SK-N-SH (cell line): ENCODE data around the gene WBP2. TPM values are rescaled to one million over a fixed set of nuclear protein-coding genes. Genes with fewer than 3 reads are reported as not detected.

Experiments
- CTCF ChIA-PET: fragments of 300-600, 350-600 bp; formaldehyde crosslinking; extraction: SDS; loops from one replicate; lab custom pipeline; 2021; lab: Yijun Ruan, JAX
- POLR2A ChIA-PET: fragments of 350-600 bp; sonication (Branson Sonifier 250); formaldehyde crosslinking; extraction: SDS; loops from one replicate; lab custom pipeline; 2020; ENCODE audit warnings: antibody characterized with exemption, inconsistent platforms; lab: Yijun Ruan, JAX
- DNase-seq: peaks from one replicate; pipeline ENCODE4 v3.0.0; 2012
- H2AFZ ChIP-seq: fragments of 200-600 bp; sonication (generic); 2 replicates; pipeline ENCODE4 v1.8.1; 2016; ENCODE audit warnings: antibody characterized with exemption, mild to moderate bottlenecking, low read depth
- H3F3A ChIP-seq: fragments of 200-600 bp; sonication (generic); replicated peaks from 2 replicates; pipeline ENCODE3; 2016; ENCODE audit warnings: antibody characterized with exemption, mild to moderate bottlenecking; ENCODE audit not compliant: insufficient read depth
- H3K27ac ChIP-seq, 2 experiments: fragments of 200-500 bp in 1 of 2; fragments of 200-600 bp in 1 of 2; sonication (Bioruptor generic) in 1 of 2; sonication (generic), shearing (Covaris generic) in 1 of 2; 2 replicates each; pipeline versions ENCODE4 v1.5.1 to v1.6.1; 2014 to 2016; ENCODE audit warnings: low read depth in 2 of 2, inconsistent platforms in 1 of 2, low read length in 1 of 2, mild to moderate bottlenecking in 1 of 2, mixed read lengths in 1 of 2
- H3K27me3 ChIP-seq: fragments of 200-600 bp; sonication (generic), shearing (Covaris generic); 2 replicates; pipeline ENCODE4 v1.6.1; 2016; ENCODE audit warnings: mixed run types; ENCODE audit not compliant: insufficient read depth
- H3K36me3 ChIP-seq, 2 experiments: fragments of 200-500 bp in 1 of 2; fragments of 200-600 bp in 1 of 2; sonication (Bioruptor generic) in 1 of 2; sonication (generic) in 1 of 2; replicated peaks in 1 of 2; 2 replicates each; pipeline versions ENCODE3 to v1.5.1; 2014 to 2016; ENCODE audit warnings: low read length in 1 of 2, mild to moderate bottlenecking in 1 of 2; ENCODE audit not compliant: insufficient read depth in 2 of 2, control insufficient read depth in 1 of 2
- H3K4me1 ChIP-seq, 2 experiments: fragments of 200-500 bp in 1 of 2; fragments of 200-600 bp in 1 of 2; sonication (Bioruptor generic) in 1 of 2; sonication (generic), shearing (Covaris generic) in 1 of 2; 2 replicates each; pipeline versions ENCODE4 v1.5.1 to v1.6.1; 2014 to 2016; ENCODE audit warnings: low read depth in 1 of 2, low read length in 1 of 2, mixed run types in 1 of 2; ENCODE audit not compliant: insufficient read depth in 2 of 2, control insufficient read depth in 1 of 2
- H3K4me2 ChIP-seq: fragments of 200-600 bp; sonication (generic), shearing (Covaris generic); 2 replicates; pipeline ENCODE4 v1.6.1; 2017; ENCODE audit warnings: mixed run types
- H3K4me3 ChIP-seq, 2 experiments: fragments of 200-500 bp in 1 of 2; fragments of 200-600 bp in 1 of 2; sonication (Bioruptor generic) in 1 of 2; sonication (generic), shearing (Covaris generic) in 1 of 2; 2 replicates each; pipeline versions ENCODE4 v1.5.1 to v1.8.1; 2014 to 2016; ENCODE audit warnings: low read depth in 2 of 2, inconsistent platforms in 1 of 2, low read length in 1 of 2, mild to moderate bottlenecking in 1 of 2, mixed read lengths in 1 of 2, moderate library complexity in 1 of 2
- H3K79me2 ChIP-seq: fragments of 200-600 bp; sonication (generic); 2 replicates; pipeline ENCODE4 v1.8.1; 2017; ENCODE audit warnings: mild to moderate bottlenecking; ENCODE audit not compliant: insufficient read depth
- H3K9ac ChIP-seq: fragments of 200-600 bp; sonication (generic); 2 replicates; pipeline ENCODE4 v1.6.1; 2017; ENCODE audit warnings: mixed run types
- H3K9me2 ChIP-seq: fragments of 200-600 bp; sonication (generic); 2 replicates; pipeline ENCODE4 v1.6.1; 2017; ENCODE audit warnings: mixed run types
- H3K9me3 ChIP-seq: fragments of 200-600 bp; sonication (generic); 2 replicates; pipeline ENCODE4 v1.6.1; 2017; ENCODE audit warnings: mixed run types, mild to moderate bottlenecking, moderate library complexity
- H4K20me1 ChIP-seq: fragments of 200-600 bp; sonication (generic); 2 replicates; pipeline ENCODE4 v1.6.1; 2017; ENCODE audit warnings: mild to moderate bottlenecking, mixed run types; ENCODE audit not compliant: insufficient read depth
- CHD2 ChIP-seq: fragments of 150-350 bp; IDR thresholded peaks from 2 replicates; pipeline ENCODE4 v1.6.1; 2018; ENCODE audit warnings: low read length; ENCODE audit not compliant: partially characterized antibody
- CTCF ChIP-seq: fragments of 200-600 bp; sonication (generic); IDR thresholded peaks from 2 replicates; pipeline ENCODE4 v1.6.1; 2017; ENCODE audit warnings: antibody characterized with exemption, mild to moderate bottlenecking, moderate library complexity
- ELF1 ChIP-seq: IDR thresholded peaks from 2 replicates; pipeline ENCODE4 v1.4.0; 2012
- EZH2phosphoT487 ChIP-seq: fragments of 200-600 bp; sonication (generic); IDR thresholded peaks from 2 replicates; pipeline ENCODE4 v1.6.1; 2017; ENCODE audit warnings: low read depth, mixed run types, mild to moderate bottlenecking, antibody characterized with exemption, moderate library complexity, borderline replicate concordance
- FOSL2 ChIP-seq: IDR thresholded peaks from 2 replicates; pipeline ENCODE4 v1.4.0; 2012; ENCODE audit warnings: low read depth, mild to moderate bottlenecking, moderate library complexity, borderline replicate concordance
- FOXJ3 ChIP-seq: sonication (generic); formaldehyde crosslinking; IDR thresholded peaks from 2 replicates; pipeline ENCODE4 v1.5.1; 2020; ENCODE audit warnings: mild to moderate bottlenecking, missing genetic modification reagents
- FOXM1 ChIP-seq: IDR thresholded peaks from 2 replicates; pipeline ENCODE4 v1.4.0; 2012; ENCODE audit warnings: low read depth, mild to moderate bottlenecking
- GABPA ChIP-seq: IDR thresholded peaks from 2 replicates; pipeline ENCODE4 v1.4.0; 2012; ENCODE audit warnings: low read depth, mild to moderate bottlenecking
- GATA2 ChIP-seq: sonication (generic); formaldehyde crosslinking; IDR thresholded peaks from 2 replicates; pipeline ENCODE4 v1.5.0; 2020; ENCODE audit warnings: mild to moderate bottlenecking, missing genetic modification reagents
- JUND ChIP-seq: IDR thresholded peaks from 2 replicates; pipeline ENCODE4 v1.4.0; 2012
- MAX ChIP-seq: IDR thresholded peaks from 2 replicates; pipeline ENCODE4 v1.4.0; 2012; ENCODE audit warnings: low read depth
- MEF2A ChIP-seq: IDR thresholded peaks from 2 replicates; pipeline ENCODE4 v1.4.0; 2012; ENCODE audit warnings: low read depth, borderline replicate concordance
- MXI1 ChIP-seq: IDR thresholded peaks from 2 replicates; pipeline ENCODE4 v1.6.1; 2012; ENCODE audit warnings: mild to moderate bottlenecking, low read depth, low read length, improper control_type of control experiment
- NFIC ChIP-seq: IDR thresholded peaks from 2 replicates; pipeline ENCODE4 v1.4.0; 2012; ENCODE audit warnings: borderline replicate concordance
- NRF1 ChIP-seq: IDR thresholded peaks from 2 replicates; pipeline ENCODE4 v1.6.1; 2012; ENCODE audit warnings: low read depth, mild to moderate bottlenecking, low read length
- POLR2AphosphoS5 ChIP-seq: IDR thresholded peaks from 2 replicates; pipeline ENCODE4 v1.6.1; 2012; ENCODE audit warnings: low read depth, low read length
- RAD21 ChIP-seq: IDR thresholded peaks from 2 replicates; pipeline ENCODE4 v1.6.1; 2012; ENCODE audit warnings: mild to moderate bottlenecking, low read length
- RCOR1 ChIP-seq: fragments of 150-350 bp; IDR thresholded peaks from 2 replicates; pipeline ENCODE4 v1.6.1; 2017; ENCODE audit warnings: antibody characterized with exemption, low read length
- RFX5 ChIP-seq: IDR thresholded peaks from 2 replicates; pipeline ENCODE4 v1.6.1; 2012; ENCODE audit warnings: mild to moderate bottlenecking, improper control_type of control experiment, low read length
- RXRA ChIP-seq: IDR thresholded peaks from 2 replicates; pipeline ENCODE4 v1.4.0; 2012; ENCODE audit warnings: low read depth, mild to moderate bottlenecking, borderline replicate concordance
- SMC3 ChIP-seq: IDR thresholded peaks from 2 replicates; pipeline ENCODE4 v1.6.1; 2012; ENCODE audit warnings: low read depth, low read length, improper control_type of control experiment
- TAF1 ChIP-seq: IDR thresholded peaks from 2 replicates; pipeline ENCODE4 v1.6.1; 2012; ENCODE audit warnings: low read depth, mild to moderate bottlenecking, low read length, moderate library complexity, borderline replicate concordance
- TCF12 ChIP-seq: IDR thresholded peaks from 2 replicates; pipeline ENCODE4 v1.4.0; 2012
- TEAD4 ChIP-seq: IDR thresholded peaks from 2 replicates; pipeline ENCODE4 v1.4.0; 2012; ENCODE audit warnings: mild to moderate bottlenecking, borderline replicate concordance; ENCODE audit not compliant: insufficient read depth
- USF1 ChIP-seq: IDR thresholded peaks from 2 replicates; pipeline ENCODE4 v1.4.0; 2012; ENCODE audit warnings: low read depth, borderline replicate concordance
- USF2 ChIP-seq: fragments of 150-350 bp; IDR thresholded peaks from 2 replicates; pipeline ENCODE4 v1.6.1; 2017; ENCODE audit warnings: antibody characterized with exemption, low read length, low read depth, borderline replicate concordance
- YY1 ChIP-seq: IDR thresholded peaks from 2 replicates; pipeline ENCODE4 v1.4.0; 2012; ENCODE audit warnings: low read depth, mild to moderate bottlenecking
- ZBTB33 ChIP-seq: IDR thresholded peaks from 2 replicates; pipeline ENCODE4 v1.4.0; 2012; ENCODE audit warnings: low read depth, borderline replicate concordance
- WGBS: methylation state at CpG from one replicate; pipeline ENCODE4 v1.1.6; 2017; ENCODE audit warnings: low lambda C conversion rate; 5-methylcytosine and 5-hydroxymethylcytosine counted together
- polyA plus RNA-seq, 3 experiments: library from polyadenylated mRNA; depleted of rRNA; stranded (reverse); fragments of >200 nt; gene quantifications; 2 replicates each; pipeline ENCODE4 v1.2.3, GENCODE V29; 2012

WBP2 gene
- polyA plus RNA-seq, 1 of the 3 experiments (the other 2 are of a cell fraction) = 55.8 TPM

- no peaks in the 10 kb centered on the region for H3K79me2 ChIP-seq
- H3K9me2 ChIP-seq = no peaks in the 10 kb centered on the region
- POLR2A ChIA-PET = interaction anchor here (0.5 to 3.3 kb wide), 16 partner anchors 9 to 292 kb away, joined by 3 to 39 read pairs (median 4); partner anchors contain the start of genes GALK1, UNC13D and WBP2
- H3K4me2 ChIP-seq = peak overlapping the region; percentile 62
- peak overlapping the region; percentile 30; the same call in 1 of the 2 replicates for H3K9ac ChIP-seq
- no peaks in the 10 kb centered on the region for H3K27me3 ChIP-seq
- H3K36me3 ChIP-seq = peaks cover 0 to 26% of the 10 kb centered on the region in 2 experiments
- DNase-seq = peak; percentile 99
- H2AFZ ChIP-seq = peak overlapping the region; percentile 80; the same call in 1 of the 2 replicates
- 56% methylated on average over 5 of the region's 21 CpGs for WGBS
- H3K9me3 ChIP-seq = no peaks in the 10 kb centered on the region
- peaks cover 7% of the 10 kb centered on the region for H3F3A ChIP-seq
- peaks cover 5 to 33% of the 10 kb centered on the region in 2 experiments; a peak in 2 of 4 replicates for H3K4me1 ChIP-seq
- H4K20me1 ChIP-seq = no peaks in the 10 kb centered on the region
- peak overlapping the region; percentile 10 to 98; a peak in 3 of 4 replicates for H3K27ac ChIP-seq
- CTCF ChIA-PET = interaction anchor here (0.6 to 16.5 kb wide), 37 partner anchors 12 to 557 kb away, joined by 3 to 326 read pairs (median 5); partner anchors contain the start of genes GALK1, MIF4GD, MRPL38 and TRIM47
- peak overlapping the region; percentile 18 to 37; a peak in 3 of 4 replicates for H3K4me3 ChIP-seq
- peak; percentile 5; the same call in 1 of the 2 replicates for TF ChIP-seq RCOR1
- peak; percentile 51; the same call in 1 of the 2 replicates for TF ChIP-seq MAX
- no peak for TF ChIP-seq FOSL2
- no peak for TF ChIP-seq USF2
- TF ChIP-seq GABPA = no peak
- peak; percentile 81 for TF ChIP-seq CTCF
- TF ChIP-seq NFIC = peak; percentile 75
- no peak for TF ChIP-seq FOXM1
- no peak for TF ChIP-seq JUND
- TF ChIP-seq POLR2AphosphoS5 = peak; percentile 70
- no peak for TF ChIP-seq USF1
- no peak for TF ChIP-seq MEF2A
- no peak for TF ChIP-seq FOXJ3 (CRISPR knock-in tag)
- TF ChIP-seq RXRA = no peak
- no peak for TF ChIP-seq GATA2 (CRISPR knock-in tag)
- TF ChIP-seq YY1 = no peak
- TF ChIP-seq NRF1 = no peak
- peak; percentile 83; the same call in 1 of the 2 replicates for TF ChIP-seq MXI1
- no peak for TF ChIP-seq EZH2phosphoT487
- TF ChIP-seq SMC3 = peak; percentile 83
- TF ChIP-seq CHD2 = peak; percentile 57
- no peak; the same call in 1 of the 2 replicates for TF ChIP-seq RFX5
- no peak for TF ChIP-seq TEAD4
- TF ChIP-seq ELF1 = no peak
- no peak for TF ChIP-seq ZBTB33
- TF ChIP-seq TAF1 = no peak
- peak; percentile 73 for TF ChIP-seq RAD21
- TF ChIP-seq TCF12 = no peak
Observed at GRCh38 chr17:75827308-75828075, 27.6 kb downstream of the WBP2 start.
